ENCODE results near the gene IFI6. TPM values are rescaled to one million over a fixed set of nuclear protein-coding genes. Genes with fewer than 3 reads are reported as not detected.

Gene IFI6
- total RNA-seq, 4 donors from 2014 or later: 120 to 174 (median 150) TPM

GRCh38 chr1:27662707-27663393, 9.1 kb downstream of the IFI6 start:
- intact Hi-C loops (cut with DNase I): loop anchor here (2.0 to 5.0 kb wide), 2 partner anchors 54 to 261 kb away; no protein-coding TSS in a partner anchor
- Histone ChIP-seq H3K36me3 (no peaks in the 10 kb centered on the region), H3K27me3 (no peaks in the 10 kb centered on the region), H3K4me1 (peaks cover 0 to 23% of the 10 kb centered on the region in 2 donors), H3K9me3 (no peaks in the 10 kb centered on the region), H3K27ac (peak overlapping the region in 1 of 3 donors; percentile 30), H3K4me3 (replicated peaks in 1 of 3) (no peak overlapping the region)
- TF ChIP-seq CTCF (IDR thresholded peaks at IDR 0.05) (peak; percentile 80 to 95 (median 92)), POLR2A (IDR thresholded peaks at IDR 0.05) (no peak)
- 38 to 48% methylated on average over 11 to 12 of the region's 12 CpGs for WGBS, 2 donors
- peak; percentile 76 to 83 for DNase-seq

GRCh38 chr1:27662261-27662660, 9.7 kb downstream of the IFI6 start:
- no peak overlapping the region for H3K4me3 ChIP-seq (replicated peaks in 1 of 3)
- DNase-seq: no peak
- H3K27ac ChIP-seq: peak overlapping the region in 1 of 3 donors; percentile 30
- H3K9me3 ChIP-seq: no peaks in the 10 kb centered on the region
- 85 to 92% methylated on average over 5 of the region's 5 CpGs for WGBS, 2 donors
- H3K27me3 ChIP-seq: no peaks in the 10 kb centered on the region
- intact Hi-C loops (cut with DNase I): loop anchor here (2.0 to 5.0 kb wide), 2 partner anchors 53 to 260 kb away; no protein-coding TSS in a partner anchor
- H3K4me1 ChIP-seq: peaks cover 0 to 23% of the 10 kb centered on the region in 2 donors
- TF ChIP-seq POLR2A (IDR thresholded peaks at IDR 0.05): no peak
- no peaks in the 10 kb centered on the region for H3K36me3 ChIP-seq

GRCh38 chr1:27661412-27662075, 10.4 kb downstream of the IFI6 start:
- no peak overlapping the region for H3K27ac ChIP-seq
- 93 to 96% methylated on average over 8 of the region's 8 CpGs for WGBS, 2 donors
- no peak for TF ChIP-seq POLR2A (IDR thresholded peaks at IDR 0.05)
- no peak for TF ChIP-seq CTCF (IDR thresholded peaks at IDR 0.05)

GRCh38 chr1:27660300-27660835, 11.6 kb downstream of the IFI6 start:
- DNase-seq: no peak
- Histone ChIP-seq H3K4me1 (peaks cover 0 to 38% of the 10 kb centered on the region in 2 donors), H3K36me3 (no peaks in the 10 kb centered on the region), H3K27ac (peak overlapping the region; percentile 85 to 95 (median 85)), H3K27me3 (no peaks in the 10 kb centered on the region), H3K4me3 (replicated peaks in 1 of 3) (peak overlapping the region in 1 of 3 donors; percentile 74), H3K9me3 (no peaks in the 10 kb centered on the region)
- TF ChIP-seq CTCF (IDR thresholded peaks at IDR 0.05) (no peak), POLR2A (IDR thresholded peaks at IDR 0.05) (no peak)
- 64 to 68% methylated on average over 10 of the region's 10 CpGs for WGBS, 2 donors
- intact Hi-C loops (cut with DNase I): loop anchor here (5.0 kb wide), 1 partner anchor 258 kb away; no protein-coding TSS in a partner anchor

More at GRCh38 chr1:27661412-27662075, 10.4 kb downstream of the IFI6 start:
- H3K4me3 ChIP-seq (replicated peaks in 1 of 3): no peak overlapping the region
- no peak for DNase-seq
- intact Hi-C loops (cut with DNase I): loop anchor here (2.0 to 5.0 kb wide), 2 partner anchors 53 to 259 kb away; no protein-coding TSS in a partner anchor
- no peaks in the 10 kb centered on the region for H3K36me3 ChIP-seq
- no peaks in the 10 kb centered on the region for H3K9me3 ChIP-seq
- H3K4me1 ChIP-seq: peaks cover 0 to 26% of the 10 kb centered on the region in 2 donors
- H3K27me3 ChIP-seq: no peaks in the 10 kb centered on the region

- H3K27ac ChIP-seq: peak overlapping the region; percentile 85 to 95 (median 85)
- peak; percentile 89 to 91 for DNase-seq
- H3K4me3 ChIP-seq (replicated peaks in 1 of 3): peak overlapping the region in 1 of 3 donors; percentile 74
- no peaks in the 10 kb centered on the region for H3K9me3 ChIP-seq
- TF ChIP-seq POLR2A (IDR thresholded peaks at IDR 0.05): peak in 1 of 2 donors; percentile 71
- TF ChIP-seq CTCF (IDR thresholded peaks at IDR 0.05): no peak
- peaks cover 0 to 39% of the 10 kb centered on the region in 2 donors for H3K4me1 ChIP-seq
- no peaks in the 10 kb centered on the region for H3K27me3 ChIP-seq
- H3K36me3 ChIP-seq: no peaks in the 10 kb centered on the region
- 15 to 42% methylated on average over 10 to 49 of the region's 78 CpGs for WGBS, 2 donors
- intact Hi-C loops (cut with DNase I): loop anchor here (5.0 kb wide), 2 partner anchors 107 to 257 kb away; no protein-coding TSS in a partner anchor
Measured at GRCh38 chr1:27659497-27660299, 12.3 kb downstream of the IFI6 start.

All from thyroid gland (tissue), 4 donors.